Gastrocnemius medialis (tissue), 4 donors: ENCODE measurements around the gene TOMM22.

Experiments used
- POLR2A ChIP-seq, 2 donors: fragments of 450-650 bp; IDR thresholded peaks; one replicate each; pipeline ENCODE4 v1.6.1; 2017; ENCODE audit warnings: antibody characterized with exemption in 2 of 2, mild to moderate bottlenecking in 2 of 2, moderate library complexity in 2 of 2
- TF ChIP-seq, protein P1 (sequence below), 5 experiments: fragments of 450-650 bp in 3 of 5; fragments of 200-600 bp in 2 of 5; sonication (generic) in 2 of 5; IDR thresholded peaks in 4 of 5; conservative IDR thresholded peaks in 1 of 5; 1 replicate in 4 of 5; 2 replicates in 1 of 5; pipeline ENCODE4 v1.5.1; 2016 to 2019; ENCODE audit warnings: antibody characterized with exemption in 5 of 5, mild to moderate bottlenecking in 3 of 5, moderate library complexity in 3 of 5

- TF ChIP-seq, protein P1, sequence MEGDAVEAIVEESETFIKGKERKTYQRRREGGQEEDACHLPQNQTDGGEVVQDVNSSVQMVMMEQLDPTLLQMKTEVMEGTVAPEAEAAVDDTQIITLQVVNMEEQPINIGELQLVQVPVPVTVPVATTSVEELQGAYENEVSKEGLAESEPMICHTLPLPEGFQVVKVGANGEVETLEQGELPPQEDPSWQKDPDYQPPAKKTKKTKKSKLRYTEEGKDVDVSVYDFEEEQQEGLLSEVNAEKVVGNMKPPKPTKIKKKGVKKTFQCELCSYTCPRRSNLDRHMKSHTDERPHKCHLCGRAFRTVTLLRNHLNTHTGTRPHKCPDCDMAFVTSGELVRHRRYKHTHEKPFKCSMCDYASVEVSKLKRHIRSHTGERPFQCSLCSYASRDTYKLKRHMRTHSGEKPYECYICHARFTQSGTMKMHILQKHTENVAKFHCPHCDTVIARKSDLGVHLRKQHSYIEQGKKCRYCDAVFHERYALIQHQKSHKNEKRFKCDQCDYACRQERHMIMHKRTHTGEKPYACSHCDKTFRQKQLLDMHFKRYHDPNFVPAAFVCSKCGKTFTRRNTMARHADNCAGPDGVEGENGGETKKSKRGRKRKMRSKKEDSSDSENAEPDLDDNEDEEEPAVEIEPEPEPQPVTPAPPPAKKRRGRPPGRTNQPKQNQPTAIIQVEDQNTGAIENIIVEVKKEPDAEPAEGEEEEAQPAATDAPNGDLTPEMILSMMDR (IDR thresholded peaks at IDR 0.05 in 4 of 5, conservative IDR thresholded peaks at IDR 0.05 in 1 of 5), result no peak
- no peak for TF ChIP-seq POLR2A (IDR thresholded peaks at IDR 0.05)
These were observed 3.1 kb downstream of the TOMM22 start for GRCh38 chr22:38684895-38685294.
